SU-DHL-6 (cell line): ENCODE measurements around the gene DOK6.

Experiments used
- H2AFZ ChIP-seq: fragments of 200-600 bp; sonication (generic); 2 replicates; pipeline ENCODE4 v1.6.1; 2014; ENCODE audit warnings: low read depth, mild to moderate bottlenecking, moderate library complexity, mixed read lengths, antibody characterized with exemption, low read length; ENCODE audit not compliant: severe bottlenecking
- H3F3A ChIP-seq: fragments of 200-600 bp; shearing (Covaris generic); 2 replicates; pipeline ENCODE4 v1.6.0; 2016; ENCODE audit warnings: antibody characterized with exemption, mild to moderate bottlenecking; ENCODE audit not compliant: insufficient read depth
- H3K27ac ChIP-seq: fragments of 200-600 bp; sonication (generic); 2 replicates; pipeline ENCODE4 v1.5.1; 2016; ENCODE audit warnings: low read depth, mild to moderate bottlenecking, low read length, moderate library complexity, mixed read lengths
- H3K27me3 ChIP-seq: fragments of 200-600 bp; sonication (generic), shearing (Covaris generic); 2 replicates; pipeline ENCODE4 v1.6.0; 2014; ENCODE audit warnings: mild to moderate bottlenecking, low read length
- H3K36me3 ChIP-seq: fragments of 200-600 bp; sonication (generic); 2 replicates; pipeline ENCODE4 v1.6.1; 2014; ENCODE audit warnings: mild to moderate bottlenecking, low read length, mixed read lengths
- H3K4me2 ChIP-seq: fragments of 300-600, 200-600 bp; shearing (Covaris generic), sonication (generic); 2 replicates; pipeline ENCODE4 v1.6.0; 2014; ENCODE audit warnings: low read length, low read depth, mild to moderate bottlenecking; ENCODE audit not compliant: poor library complexity, severe bottlenecking
- H3K4me3 ChIP-seq: fragments of 200-600 bp; sonication (generic); 2 replicates; pipeline ENCODE4 v1.5.1; 2014; ENCODE audit warnings: antibody characterized with exemption, low read length, mild to moderate bottlenecking, mixed read lengths; ENCODE audit not compliant: insufficient read depth, poor library complexity, severe bottlenecking
- H3K79me2 ChIP-seq: fragments of 200-600 bp; sonication (generic); 2 replicates; pipeline ENCODE4 v1.6.1; 2014; ENCODE audit warnings: mild to moderate bottlenecking, low read length, moderate library complexity; ENCODE audit not compliant: insufficient read depth
- H3K9ac ChIP-seq: fragments of 200-600 bp; sonication (generic); 2 replicates; pipeline ENCODE4 v1.7.0; 2014; ENCODE audit warnings: mild to moderate bottlenecking, low read length
- H3K9me2 ChIP-seq: fragments of 200-600 bp; sonication (generic); replicated peaks from 2 replicates; pipeline ENCODE4 v1.6.1; 2014; ENCODE audit warnings: low read length; ENCODE audit not compliant: insufficient read depth
- H3K9me3 ChIP-seq: fragments of 200-600 bp; sonication (generic); 2 replicates; pipeline ENCODE4 v1.6.1; 2014; ENCODE audit warnings: low read length, mixed read lengths; ENCODE audit not compliant: insufficient read depth
- H4K20me1 ChIP-seq: fragments of 200-600 bp; sonication (generic); 2 replicates; pipeline ENCODE4 v1.6.1; 2014; ENCODE audit warnings: low read depth, mild to moderate bottlenecking, antibody characterized with exemption, low read length, moderate library complexity, mixed read lengths
- EZH2phosphoT487 ChIP-seq: fragments of 200-600 bp; sonication (generic), shearing (Covaris generic); conservative IDR thresholded peaks from 2 replicates; pipeline ENCODE4 v1.6.1; 2018; ENCODE audit warnings: mild to moderate bottlenecking, antibody characterized with exemption, low read length, moderate library complexity, mixed read lengths
- TF ChIP-seq, protein P1 (sequence below): fragments of 200-600 bp; sonication (generic); IDR thresholded peaks from one replicate; pipeline ENCODE4 v1.5.1; 2017; ENCODE audit warnings: antibody characterized with exemption, mild to moderate bottlenecking, low read length, moderate library complexity; ENCODE audit not compliant: insufficient read depth, poor library complexity, severe bottlenecking

DOK6 gene

DNA sequence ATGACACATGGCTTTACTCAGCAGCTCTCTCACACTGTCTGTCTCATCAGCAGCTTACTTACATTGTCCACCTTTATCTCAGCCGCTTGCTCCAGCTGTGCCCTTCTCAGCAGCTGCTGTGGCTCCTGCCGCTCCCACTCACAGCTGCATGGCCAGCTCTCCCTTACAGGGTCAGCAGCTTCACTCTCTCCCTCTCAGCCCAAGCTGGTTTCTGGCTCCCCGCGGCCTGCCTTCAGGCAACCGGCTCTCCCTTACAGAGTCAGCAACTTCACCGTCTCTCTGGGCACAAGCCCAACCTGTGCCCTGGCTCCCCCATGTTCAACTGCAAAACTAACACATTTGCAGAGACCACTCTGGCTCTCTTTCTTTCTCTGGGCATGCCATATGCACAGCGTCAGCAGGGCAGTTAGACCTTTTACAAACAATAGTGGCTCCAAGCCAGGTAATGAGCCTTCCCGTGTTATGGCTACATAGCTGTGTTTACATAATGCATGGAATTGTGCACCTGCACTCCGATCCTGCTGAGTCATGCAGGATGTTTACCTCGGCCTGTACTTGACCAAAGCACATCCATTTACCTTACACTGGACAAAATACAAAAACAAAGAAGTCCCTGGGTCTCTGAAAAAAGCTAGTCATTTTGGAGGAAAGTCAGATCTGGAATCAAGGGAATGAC lies 167.3 kb downstream of the DOK6 start:
- H3K4me3 ChIP-seq, result no peak overlapping the region
- H4K20me1 ChIP-seq, result no peaks in the 10 kb centered on the region
- no peaks in the 10 kb centered on the region for H3K79me2 ChIP-seq
- no peaks in the 10 kb centered on the region for H3K27me3 ChIP-seq
- H3F3A ChIP-seq, result no peaks in the 10 kb centered on the region
- no peak overlapping the region for H2AFZ ChIP-seq
- H3K9ac ChIP-seq, result no peak overlapping the region
- no peaks in the 10 kb centered on the region for H3K36me3 ChIP-seq
- no peak overlapping the region for H3K27ac ChIP-seq
- no peaks in the 10 kb centered on the region for H3K9me2 ChIP-seq
- TF ChIP-seq EZH2phosphoT487, result no peak
- TF ChIP-seq, protein P1, sequence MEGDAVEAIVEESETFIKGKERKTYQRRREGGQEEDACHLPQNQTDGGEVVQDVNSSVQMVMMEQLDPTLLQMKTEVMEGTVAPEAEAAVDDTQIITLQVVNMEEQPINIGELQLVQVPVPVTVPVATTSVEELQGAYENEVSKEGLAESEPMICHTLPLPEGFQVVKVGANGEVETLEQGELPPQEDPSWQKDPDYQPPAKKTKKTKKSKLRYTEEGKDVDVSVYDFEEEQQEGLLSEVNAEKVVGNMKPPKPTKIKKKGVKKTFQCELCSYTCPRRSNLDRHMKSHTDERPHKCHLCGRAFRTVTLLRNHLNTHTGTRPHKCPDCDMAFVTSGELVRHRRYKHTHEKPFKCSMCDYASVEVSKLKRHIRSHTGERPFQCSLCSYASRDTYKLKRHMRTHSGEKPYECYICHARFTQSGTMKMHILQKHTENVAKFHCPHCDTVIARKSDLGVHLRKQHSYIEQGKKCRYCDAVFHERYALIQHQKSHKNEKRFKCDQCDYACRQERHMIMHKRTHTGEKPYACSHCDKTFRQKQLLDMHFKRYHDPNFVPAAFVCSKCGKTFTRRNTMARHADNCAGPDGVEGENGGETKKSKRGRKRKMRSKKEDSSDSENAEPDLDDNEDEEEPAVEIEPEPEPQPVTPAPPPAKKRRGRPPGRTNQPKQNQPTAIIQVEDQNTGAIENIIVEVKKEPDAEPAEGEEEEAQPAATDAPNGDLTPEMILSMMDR, result no peak
- H3K9me3 ChIP-seq, result peaks cover 11% of the 10 kb centered on the region; the same call in 1 of the 2 replicates
- H3K4me2 ChIP-seq, result no peak overlapping the region

DNA sequence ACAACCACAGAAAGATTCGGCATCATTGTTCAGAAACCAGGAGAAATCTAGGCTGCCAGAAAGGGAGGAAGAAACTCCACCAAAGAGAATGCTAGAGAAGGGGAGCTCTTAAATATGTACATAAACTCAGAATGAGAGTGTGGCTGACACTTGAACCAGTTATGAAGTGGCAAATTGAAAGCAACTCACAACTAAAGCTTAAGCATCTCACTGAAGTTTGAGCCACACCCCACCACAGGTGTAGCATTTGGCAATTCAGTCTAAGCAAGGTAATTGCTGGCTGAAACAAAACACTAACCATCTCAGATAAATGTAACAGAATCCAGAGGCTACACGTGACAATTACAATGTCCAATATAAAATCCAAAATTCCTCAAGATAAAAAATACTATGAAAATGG lies 168.4 kb downstream of the DOK6 start:
- Histone ChIP-seq H3K79me2 (no peaks in the 10 kb centered on the region), H2AFZ (no peak overlapping the region), H3K27ac (no peak overlapping the region), H3K4me3 (no peak overlapping the region), H3K27me3 (no peaks in the 10 kb centered on the region), H4K20me1 (no peaks in the 10 kb centered on the region), H3F3A (no peaks in the 10 kb centered on the region), H3K36me3 (no peaks in the 10 kb centered on the region), H3K9me2 (no peaks in the 10 kb centered on the region), H3K9me3 (peaks cover 11% of the 10 kb centered on the region; the same call in 1 of the 2 replicates), H3K4me2 (no peak overlapping the region), H3K9ac (no peak overlapping the region)
- TF ChIP-seq EZH2phosphoT487, result no peak
- TF ChIP-seq, protein P1, result no peak

DNA sequence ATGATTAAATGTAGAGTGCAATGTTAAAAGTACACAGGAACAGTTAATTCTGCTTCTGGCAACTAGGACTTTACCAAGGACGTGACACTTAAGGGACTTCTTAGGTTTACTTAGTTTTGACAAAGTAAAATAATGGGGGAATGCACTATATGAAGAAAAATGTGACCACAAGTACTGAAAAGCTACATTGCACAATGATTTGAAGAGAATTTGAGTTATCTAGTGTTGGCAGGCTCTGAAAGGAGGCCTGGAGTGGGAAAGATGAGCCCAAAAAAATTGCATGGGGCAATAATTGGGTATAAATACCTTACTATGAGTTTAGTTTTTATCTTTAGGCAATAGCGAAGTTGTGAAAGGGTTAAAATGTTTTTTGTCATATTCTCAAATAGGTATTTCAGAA lies 173.7 kb downstream of the DOK6 start:
- Histone ChIP-seq H3K9me2 (no peaks in the 10 kb centered on the region), H3K4me2 (no peak overlapping the region), H3F3A (no peaks in the 10 kb centered on the region), H3K79me2 (no peaks in the 10 kb centered on the region), H3K9ac (no peak overlapping the region), H3K36me3 (no peaks in the 10 kb centered on the region), H2AFZ (no peak overlapping the region), H3K9me3 (no peaks in the 10 kb centered on the region), H4K20me1 (no peaks in the 10 kb centered on the region), H3K27ac (no peak overlapping the region), H3K27me3 (no peaks in the 10 kb centered on the region), H3K4me3 (no peak overlapping the region)
- no peak for TF ChIP-seq EZH2phosphoT487
- TF ChIP-seq, protein P1, result no peak
